ENCODE measurements around the gene PLXNA2.

GRCh38 chr1:208047476-208047934 lies 196.7 kb downstream of the PLXNA2 start:
- TF ChIP-seq PATZ1 (CRISPR knock-in tag; IDR thresholded peaks at IDR 0.05; ENCODE audit: borderline replicate concordance) (no peak), ARNTL (CRISPR knock-in tag; IDR thresholded peaks at IDR 0.05; ENCODE audit: borderline replicate concordance, low read depth) (no peak), ZNF8 (CRISPR knock-in tag; IDR thresholded peaks at IDR 0.05) (no peak), BACH2 (CRISPR knock-in tag; IDR thresholded peaks at IDR 0.05; ENCODE audit: borderline replicate concordance) (no peak), TOX (CRISPR knock-in tag; IDR thresholded peaks at IDR 0.05; ENCODE audit: borderline replicate concordance) (no peak), ESRRG (CRISPR knock-in tag; IDR thresholded peaks at IDR 0.05) (no peak), RARB (CRISPR knock-in tag; IDR thresholded peaks at IDR 0.05) (no peak), ISL1 (CRISPR knock-in tag; IDR thresholded peaks at IDR 0.05) (no peak), ZFP30 (CRISPR knock-in tag; IDR thresholded peaks at IDR 0.05) (no peak), ZFP3 (CRISPR knock-in tag; IDR thresholded peaks at IDR 0.05) (no peak), CSRNP3 (CRISPR knock-in tag; IDR thresholded peaks at IDR 0.05) (no peak), CREB5 (CRISPR knock-in tag; IDR thresholded peaks at IDR 0.05; ENCODE audit: low read depth) (no peak)
